GM06990 (cell line): ENCODE results near the gene EXD3.
A peak's percentile ranks its signal among the peaks of the same experiment; 100 is the strongest.

Experiments
- DNase-seq: peaks from one replicate; pipeline ENCODE4 v3.0.0-alpha.2; 2011; ENCODE audit not compliant: insufficient read length; ENCODE audit errors: extremely low read depth
- H3K27me3 ChIP-seq: replicated peaks from 2 replicates; pipeline ENCODE4 v1.6.0; 2011; ENCODE audit warnings: low read length; ENCODE audit not compliant: control insufficient read depth, insufficient read depth
- H3K36me3 ChIP-seq: 2 replicates; pipeline ENCODE4 v1.5.1; 2011; ENCODE audit warnings: low read length; ENCODE audit not compliant: control insufficient read depth, insufficient read depth
- H3K4me3 ChIP-seq: replicated peaks from 2 replicates; pipeline ENCODE4 v1.5.1; 2011; ENCODE audit warnings: low read depth, mild to moderate bottlenecking, control low read depth, low read length
- CTCF ChIP-seq: IDR thresholded peaks from 2 replicates; pipeline ENCODE4 v1.5.1; 2011; ENCODE audit warnings: low read length, control low read depth, mild to moderate bottlenecking, inconsistent platforms; ENCODE audit not compliant: insufficient read depth, poor library complexity, severe bottlenecking

EXD3 gene

GRCh38 chr9:137416006-137416562 lies 6.9 kb downstream of the EXD3 start:
- no peak overlapping the region for H3K4me3 ChIP-seq
- no peak for TF ChIP-seq CTCF
- DNase-seq: no peak
- no peaks in the 10 kb centered on the region for H3K36me3 ChIP-seq
- no peaks in the 10 kb centered on the region for H3K27me3 ChIP-seq

- no peaks in the 10 kb centered on the region for H3K36me3 ChIP-seq
- H3K27me3 ChIP-seq: no peaks in the 10 kb centered on the region
- H3K4me3 ChIP-seq: no peak overlapping the region
- no peak for TF ChIP-seq CTCF
- no peak for DNase-seq
These were observed 7.5 kb downstream of the EXD3 start for GRCh38 chr9:137415451-137415850.

GRCh38 chr9:137412431-137412830 lies 10.5 kb downstream of the EXD3 start:
- Histone ChIP-seq H3K27me3 (no peaks in the 10 kb centered on the region), H3K36me3 (no peaks in the 10 kb centered on the region), H3K4me3 (no peak overlapping the region)
- peak; percentile 9 for DNase-seq
- TF ChIP-seq CTCF: no peak

- DNase-seq: peak; percentile 68
- H3K27me3 ChIP-seq: no peaks in the 10 kb centered on the region
- no peak for TF ChIP-seq CTCF
- H3K4me3 ChIP-seq: peak overlapping the region; percentile 25
- H3K36me3 ChIP-seq: no peaks in the 10 kb centered on the region
These were observed 11.1 kb downstream of the EXD3 start for GRCh38 chr9:137411645-137412380.

GRCh38 chr9:137411260-137411644 lies 11.7 kb downstream of the EXD3 start:
- no peak for DNase-seq
- Histone ChIP-seq H3K4me3 (peak overlapping the region; percentile 15; the same call in 1 of the 2 replicates), H3K27me3 (no peaks in the 10 kb centered on the region), H3K36me3 (no peaks in the 10 kb centered on the region)
- TF ChIP-seq CTCF: no peak
